Erythroblast (primary cell): ENCODE results near the gene TLR3.

Experiments
- GATA1 ChIP-seq: IDR thresholded peaks from 2 replicates; pipeline ENCODE4 v1.6.1; 2011; ENCODE audit warnings: low read depth, mild to moderate bottlenecking, control low read depth, low read length, moderate library complexity
- POLR2A ChIP-seq: IDR thresholded peaks from 2 replicates; pipeline ENCODE4 v1.6.1; 2011; ENCODE audit warnings: mild to moderate bottlenecking, low read length

- no peak for TF ChIP-seq POLR2A
- TF ChIP-seq GATA1 = no peak
Measured at GRCh38 chr4:186072516-186072915, 3.6 kb downstream of the TLR3 start.
